GM23338 (cell line): Measurements from ENCODE around the gene ANKRD22. TPM values are rescaled to one million over a fixed set of nuclear protein-coding genes. Genes with fewer than 3 reads are reported as not detected.

Experiments used
- ATAC-seq: fragments of 200-7000 bp; cut with Tn5 transposase; 3 replicates; pipeline ENCODE4 v1.9.1; 2020
- DNase-seq: peaks from one replicate; pipeline ENCODE4 v3.0.0-alpha.2; 2015; ENCODE audit warnings: low spot score
- H2AFZ ChIP-seq: fragments of 200-600 bp; sonication (generic); 2 replicates; pipeline ENCODE4 v1.8.0; 2016; ENCODE audit warnings: antibody characterized with exemption, mild to moderate bottlenecking, moderate library complexity
- H3F3A ChIP-seq: fragments of 200-600 bp; sonication (generic); replicated peaks from 2 replicates; pipeline ENCODE4 v1.8.0; 2017; ENCODE audit warnings: antibody characterized with exemption, mixed run types, low read depth
- H3K27ac ChIP-seq: fragments of 200-600 bp; sonication (generic); 2 replicates; pipeline ENCODE4 v1.6.1; 2016; ENCODE audit warnings: low read depth
- H3K27me3 ChIP-seq: fragments of 200-600 bp; sonication (generic); 2 replicates; pipeline ENCODE4 v1.8.0; 2016; ENCODE audit warnings: mild to moderate bottlenecking, mixed run types, moderate library complexity; ENCODE audit not compliant: insufficient read depth
- H3K36me3 ChIP-seq: fragments of 200-600 bp; sonication (generic); 2 replicates; pipeline ENCODE4 v1.8.0; 2016; ENCODE audit warnings: mild to moderate bottlenecking; ENCODE audit not compliant: insufficient read depth
- H3K4me1 ChIP-seq: fragments of 200-600 bp; sonication (generic); 2 replicates; pipeline ENCODE4 v1.8.0; 2016; ENCODE audit warnings: mild to moderate bottlenecking, moderate library complexity; ENCODE audit not compliant: insufficient read depth
- H3K4me2 ChIP-seq: fragments of 200-600 bp; sonication (generic); 2 replicates; pipeline ENCODE4 v1.7.1; 2017; ENCODE audit warnings: mixed run types
- H3K4me3 ChIP-seq: fragments of 200-600 bp; sonication (generic); 2 replicates; pipeline ENCODE4 v1.6.1; 2016; ENCODE audit warnings: mixed run types
- H3K79me2 ChIP-seq: fragments of 200-600 bp; sonication (generic); replicated peaks from 2 replicates; pipeline ENCODE4 v1.8.0; 2017; ENCODE audit warnings: mild to moderate bottlenecking; ENCODE audit not compliant: insufficient read depth
- H3K9me2 ChIP-seq: fragments of 200-600 bp; sonication (generic); 2 replicates; pipeline ENCODE4 v1.8.0; 2017; ENCODE audit not compliant: insufficient read depth
- H4K20me1 ChIP-seq: fragments of 200-600 bp; sonication (generic); replicated peaks from 2 replicates; pipeline ENCODE4 v1.8.0; 2017; ENCODE audit warnings: mild to moderate bottlenecking; ENCODE audit not compliant: insufficient read depth
- H3K27ac Mint-ChIP-seq: 2 replicates; pipeline ENCODE4 v1.8.0; 2020; ENCODE audit warnings: inconsistent platforms, mild to moderate bottlenecking, moderate library complexity, mixed read lengths
- H3K27me3 Mint-ChIP-seq: 3 replicates; pipeline ENCODE4 v1.8.0; 2022; ENCODE audit warnings: low read depth, mild to moderate bottlenecking, moderate library complexity, mixed read lengths, inconsistent platforms; ENCODE audit not compliant: insufficient read depth, poor library complexity
- H3K36me3 Mint-ChIP-seq: 3 replicates; pipeline ENCODE4 v1.8.0; 2021; ENCODE audit warnings: low read depth, mild to moderate bottlenecking, inconsistent platforms, moderate library complexity, mixed read lengths
- H3K4me1 Mint-ChIP-seq: 3 replicates; pipeline ENCODE4 v1.8.0; 2020; ENCODE audit warnings: mild to moderate bottlenecking, inconsistent platforms, mixed read lengths
- H3K4me3 Mint-ChIP-seq: 3 replicates; pipeline ENCODE4 v1.8.0; 2021; ENCODE audit warnings: moderate library complexity, mild to moderate bottlenecking, inconsistent platforms, mixed read lengths
- H3K9me3 Mint-ChIP-seq: 3 replicates; pipeline ENCODE4 v1.8.0; 2020; ENCODE audit warnings: moderate library complexity, mild to moderate bottlenecking, inconsistent platforms, mixed read lengths
- CREB1 ChIP-seq: fragments of 250-450 bp; sonication (Bioruptor Pico); IDR thresholded peaks from 2 replicates; pipeline ENCODE4 v1.5.0; 2020; ENCODE audit warnings: low read depth, mild to moderate bottlenecking, moderate library complexity
- EZH2 ChIP-seq: fragments of 200-600 bp; sonication (generic); IDR thresholded peaks from one replicate; pipeline ENCODE4 v1.8.0; 2017; ENCODE audit warnings: antibody characterized with exemption, mild to moderate bottlenecking, low read depth; ENCODE audit not compliant: unreplicated experiment
- EZH2phosphoT487 ChIP-seq: fragments of 200-600 bp; sonication (generic); IDR thresholded peaks from one replicate; pipeline ENCODE4 v1.8.1; 2018; ENCODE audit warnings: antibody characterized with exemption; ENCODE audit not compliant: unreplicated experiment
- JUNB ChIP-seq: IDR thresholded peaks from one replicate; pipeline ENCODE4 v1.6.1; 2016; ENCODE audit warnings: antibody characterized with exemption; ENCODE audit not compliant: unreplicated experiment
- NANOG ChIP-seq: IDR thresholded peaks from 2 replicates; pipeline ENCODE4 v1.6.1; 2016; ENCODE audit warnings: antibody characterized with exemption, borderline replicate concordance
- POLR2AphosphoS5 ChIP-seq: IDR thresholded peaks from 2 replicates; pipeline ENCODE4 v1.6.1; 2016; ENCODE audit warnings: antibody characterized with exemption, low read depth
- STAT1 ChIP-seq: IDR thresholded peaks from one replicate; pipeline ENCODE4 v1.6.1; 2016; ENCODE audit warnings: antibody characterized with exemption; ENCODE audit not compliant: unreplicated experiment
- ZNF114 ChIP-seq: fragments of 250-450 bp; sonication (Bioruptor Pico); IDR thresholded peaks from 2 replicates; pipeline ENCODE4 v1.5.0; 2020; ENCODE audit warnings: mild to moderate bottlenecking, moderate library complexity
- ZNF331 ChIP-seq: fragments of 250-450 bp; sonication (Bioruptor Pico); IDR thresholded peaks from 2 replicates; pipeline ENCODE4 v1.5.0; 2020; ENCODE audit warnings: low read depth, mild to moderate bottlenecking, moderate library complexity
- polyA plus RNA-seq: library from polyadenylated mRNA; unstranded; fragments of >200 nt; fragmentation: Nextera tagmentation; extraction: Ambion mirVana; gene quantifications from 2 replicates; pipeline ENCODE4 v1.2.1, GENCODE V29; 2016
- total RNA-seq: library from RNA; depleted of rRNA; stranded (reverse); fragments of >200 nt; shearing (Covaris generic); gene quantifications from 2 replicates; pipeline ENCODE4 v1.2.3, GENCODE V29; 2014
- TF ChIP-seq, protein P1 (sequence below): IDR thresholded peaks from one replicate; pipeline ENCODE4 v1.6.1; 2018; ENCODE audit warnings: antibody characterized with exemption; ENCODE audit not compliant: unreplicated experiment
- TF ChIP-seq, protein P2 (sequence below): fragments of 250-450 bp; sonication (Bioruptor Pico); IDR thresholded peaks from 2 replicates; pipeline ENCODE4 v1.5.0; 2020; ENCODE audit warnings: mild to moderate bottlenecking, moderate library complexity
- TF ChIP-seq, protein P3 (sequence below), 2 experiments: fragments of 200-600 bp in 1 of 2; sonication (generic) in 1 of 2; conservative IDR thresholded peaks; 2 replicates each; pipeline versions ENCODE4 v1.5.1 to v1.6.1; 2016 to 2017; ENCODE audit warnings: antibody characterized with exemption in 2 of 2, low read depth in 2 of 2, mild to moderate bottlenecking in 2 of 2, moderate library complexity in 1 of 2
- TF ChIP-seq, protein P4 (sequence below): IDR thresholded peaks from 2 replicates; pipeline ENCODE4 v1.6.1; 2016; ENCODE audit warnings: antibody characterized with exemption

Gene ANKRD22
- total and polyA plus RNA-seq, 2 experiments from 2014 or later, result not detected

DNA sequence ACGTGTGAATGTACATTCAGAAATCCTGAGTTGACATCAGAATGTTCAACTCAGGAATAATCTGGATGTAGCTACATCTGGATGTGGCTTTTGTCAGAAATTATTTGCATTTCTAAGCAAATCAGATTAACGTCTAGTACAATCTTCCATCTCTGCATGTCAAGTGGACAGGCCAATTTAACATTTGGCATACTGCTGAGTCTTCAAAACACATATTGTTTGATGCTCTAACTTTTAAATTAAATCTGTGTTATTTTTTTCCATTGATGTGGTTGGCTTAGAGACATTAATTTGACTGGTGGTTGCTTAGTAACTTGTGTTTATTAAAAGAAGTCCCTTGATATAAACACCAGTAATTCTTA, 31.8 kb upstream of the ANKRD22 start:
- Histone ChIP-seq H3K4me1 (peaks cover 31% of the 10 kb centered on the region), H3K27ac (no peak overlapping the region), H3K4me2 (no peak overlapping the region), H3F3A (peaks cover 5% of the 10 kb centered on the region), H2AFZ (no peak overlapping the region), H4K20me1 (no peaks in the 10 kb centered on the region), H3K9me2 (no peaks in the 10 kb centered on the region), H3K79me2 (no peaks in the 10 kb centered on the region), H3K4me3 (no peak overlapping the region), H3K36me3 (no peaks in the 10 kb centered on the region), H3K27me3 (peaks cover 12% of the 10 kb centered on the region)
- DNase-seq, result no peak
- H3K27me3 Mint-ChIP-seq, result peaks cover 8% of the 10 kb centered on the region
- H3K27ac Mint-ChIP-seq, result no peak overlapping the region
- peaks cover 48% of the 10 kb centered on the region for H3K4me1 Mint-ChIP-seq
- H3K36me3 Mint-ChIP-seq, result no peaks in the 10 kb centered on the region
- no peak for ATAC-seq
- no peak for TF ChIP-seq CREB1 (CRISPR knock-in tag)
- TF ChIP-seq, protein P1, sequence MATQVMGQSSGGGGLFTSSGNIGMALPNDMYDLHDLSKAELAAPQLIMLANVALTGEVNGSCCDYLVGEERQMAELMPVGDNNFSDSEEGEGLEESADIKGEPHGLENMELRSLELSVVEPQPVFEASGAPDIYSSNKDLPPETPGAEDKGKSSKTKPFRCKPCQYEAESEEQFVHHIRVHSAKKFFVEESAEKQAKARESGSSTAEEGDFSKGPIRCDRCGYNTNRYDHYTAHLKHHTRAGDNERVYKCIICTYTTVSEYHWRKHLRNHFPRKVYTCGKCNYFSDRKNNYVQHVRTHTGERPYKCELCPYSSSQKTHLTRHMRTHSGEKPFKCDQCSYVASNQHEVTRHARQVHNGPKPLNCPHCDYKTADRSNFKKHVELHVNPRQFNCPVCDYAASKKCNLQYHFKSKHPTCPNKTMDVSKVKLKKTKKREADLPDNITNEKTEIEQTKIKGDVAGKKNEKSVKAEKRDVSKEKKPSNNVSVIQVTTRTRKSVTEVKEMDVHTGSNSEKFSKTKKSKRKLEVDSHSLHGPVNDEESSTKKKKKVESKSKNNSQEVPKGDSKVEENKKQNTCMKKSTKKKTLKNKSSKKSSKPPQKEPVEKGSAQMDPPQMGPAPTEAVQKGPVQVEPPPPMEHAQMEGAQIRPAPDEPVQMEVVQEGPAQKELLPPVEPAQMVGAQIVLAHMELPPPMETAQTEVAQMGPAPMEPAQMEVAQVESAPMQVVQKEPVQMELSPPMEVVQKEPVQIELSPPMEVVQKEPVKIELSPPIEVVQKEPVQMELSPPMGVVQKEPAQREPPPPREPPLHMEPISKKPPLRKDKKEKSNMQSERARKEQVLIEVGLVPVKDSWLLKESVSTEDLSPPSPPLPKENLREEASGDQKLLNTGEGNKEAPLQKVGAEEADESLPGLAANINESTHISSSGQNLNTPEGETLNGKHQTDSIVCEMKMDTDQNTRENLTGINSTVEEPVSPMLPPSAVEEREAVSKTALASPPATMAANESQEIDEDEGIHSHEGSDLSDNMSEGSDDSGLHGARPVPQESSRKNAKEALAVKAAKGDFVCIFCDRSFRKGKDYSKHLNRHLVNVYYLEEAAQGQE, result no peak
- no peak for TF ChIP-seq EZH2
- no peak for TF ChIP-seq POLR2AphosphoS5
- TF ChIP-seq STAT1, result no peak
- TF ChIP-seq, protein P2, sequence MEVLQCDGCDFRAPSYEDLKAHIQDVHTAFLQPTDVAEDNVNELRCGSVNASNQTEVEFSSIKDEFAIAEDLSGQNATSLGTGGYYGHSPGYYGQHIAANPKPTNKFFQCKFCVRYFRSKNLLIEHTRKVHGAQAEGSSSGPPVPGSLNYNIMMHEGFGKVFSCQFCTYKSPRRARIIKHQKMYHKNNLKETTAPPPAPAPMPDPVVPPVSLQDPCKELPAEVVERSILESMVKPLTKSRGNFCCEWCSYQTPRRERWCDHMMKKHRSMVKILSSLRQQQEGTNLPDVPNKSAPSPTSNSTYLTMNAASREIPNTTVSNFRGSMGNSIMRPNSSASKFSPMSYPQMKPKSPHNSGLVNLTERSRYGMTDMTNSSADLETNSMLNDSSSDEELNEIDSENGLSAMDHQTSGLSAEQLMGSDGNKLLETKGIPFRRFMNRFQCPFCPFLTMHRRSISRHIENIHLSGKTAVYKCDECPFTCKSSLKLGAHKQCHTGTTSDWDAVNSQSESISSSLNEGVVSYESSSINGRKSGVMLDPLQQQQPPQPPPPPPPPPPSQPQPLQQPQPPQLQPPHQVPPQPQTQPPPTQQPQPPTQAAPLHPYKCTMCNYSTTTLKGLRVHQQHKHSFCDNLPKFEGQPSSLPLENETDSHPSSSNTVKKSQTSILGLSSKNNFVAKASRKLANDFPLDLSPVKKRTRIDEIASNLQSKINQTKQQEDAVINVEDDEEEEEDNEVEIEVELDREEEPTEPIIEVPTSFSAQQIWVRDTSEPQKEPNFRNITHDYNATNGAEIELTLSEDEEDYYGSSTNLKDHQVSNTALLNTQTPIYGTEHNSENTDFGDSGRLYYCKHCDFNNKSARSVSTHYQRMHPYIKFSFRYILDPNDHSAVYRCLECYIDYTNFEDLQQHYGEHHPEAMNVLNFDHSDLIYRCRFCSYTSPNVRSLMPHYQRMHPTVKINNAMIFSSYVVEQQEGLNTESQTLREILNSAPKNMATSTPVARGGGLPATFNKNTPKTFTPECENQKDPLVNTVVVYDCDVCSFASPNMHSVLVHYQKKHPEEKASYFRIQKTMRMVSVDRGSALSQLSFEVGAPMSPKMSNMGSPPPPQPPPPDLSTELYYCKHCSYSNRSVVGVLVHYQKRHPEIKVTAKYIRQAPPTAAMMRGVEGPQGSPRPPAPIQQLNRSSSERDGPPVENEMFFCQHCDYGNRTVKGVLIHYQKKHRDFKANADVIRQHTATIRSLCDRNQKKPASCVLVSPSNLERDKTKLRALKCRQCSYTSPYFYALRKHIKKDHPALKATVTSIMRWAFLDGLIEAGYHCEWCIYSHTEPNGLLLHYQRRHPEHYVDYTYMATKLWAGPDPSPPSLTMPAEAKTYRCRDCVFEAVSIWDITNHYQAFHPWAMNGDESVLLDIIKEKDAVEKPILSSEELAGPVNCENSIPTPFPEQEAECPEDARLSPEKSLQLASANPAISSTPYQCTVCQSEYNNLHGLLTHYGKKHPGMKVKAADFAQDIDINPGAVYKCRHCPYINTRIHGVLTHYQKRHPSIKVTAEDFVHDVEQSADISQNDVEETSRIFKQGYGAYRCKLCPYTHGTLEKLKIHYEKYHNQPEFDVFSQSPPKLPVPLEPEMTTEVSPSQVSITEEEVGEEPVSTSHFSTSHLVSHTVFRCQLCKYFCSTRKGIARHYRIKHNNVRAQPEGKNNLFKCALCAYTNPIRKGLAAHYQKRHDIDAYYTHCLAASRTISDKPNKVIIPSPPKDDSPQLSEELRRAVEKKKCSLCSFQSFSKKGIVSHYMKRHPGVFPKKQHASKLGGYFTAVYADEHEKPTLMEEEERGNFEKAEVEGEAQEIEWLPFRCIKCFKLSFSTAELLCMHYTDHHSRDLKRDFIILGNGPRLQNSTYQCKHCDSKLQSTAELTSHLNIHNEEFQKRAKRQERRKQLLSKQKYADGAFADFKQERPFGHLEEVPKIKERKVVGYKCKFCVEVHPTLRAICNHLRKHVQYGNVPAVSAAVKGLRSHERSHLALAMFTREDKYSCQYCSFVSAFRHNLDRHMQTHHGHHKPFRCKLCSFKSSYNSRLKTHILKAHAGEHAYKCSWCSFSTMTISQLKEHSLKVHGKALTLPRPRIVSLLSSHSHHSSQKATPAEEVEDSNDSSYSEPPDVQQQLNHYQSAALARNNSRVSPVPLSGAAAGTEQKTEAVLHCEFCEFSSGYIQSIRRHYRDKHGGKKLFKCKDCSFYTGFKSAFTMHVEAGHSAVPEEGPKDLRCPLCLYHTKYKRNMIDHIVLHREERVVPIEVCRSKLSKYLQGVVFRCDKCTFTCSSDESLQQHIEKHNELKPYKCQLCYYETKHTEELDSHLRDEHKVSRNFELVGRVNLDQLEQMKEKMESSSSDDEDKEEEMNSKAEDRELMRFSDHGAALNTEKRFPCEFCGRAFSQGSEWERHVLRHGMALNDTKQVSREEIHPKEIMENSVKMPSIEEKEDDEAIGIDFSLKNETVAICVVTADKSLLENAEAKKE (CRISPR knock-in tag), result no peak
- TF ChIP-seq, protein P3, sequence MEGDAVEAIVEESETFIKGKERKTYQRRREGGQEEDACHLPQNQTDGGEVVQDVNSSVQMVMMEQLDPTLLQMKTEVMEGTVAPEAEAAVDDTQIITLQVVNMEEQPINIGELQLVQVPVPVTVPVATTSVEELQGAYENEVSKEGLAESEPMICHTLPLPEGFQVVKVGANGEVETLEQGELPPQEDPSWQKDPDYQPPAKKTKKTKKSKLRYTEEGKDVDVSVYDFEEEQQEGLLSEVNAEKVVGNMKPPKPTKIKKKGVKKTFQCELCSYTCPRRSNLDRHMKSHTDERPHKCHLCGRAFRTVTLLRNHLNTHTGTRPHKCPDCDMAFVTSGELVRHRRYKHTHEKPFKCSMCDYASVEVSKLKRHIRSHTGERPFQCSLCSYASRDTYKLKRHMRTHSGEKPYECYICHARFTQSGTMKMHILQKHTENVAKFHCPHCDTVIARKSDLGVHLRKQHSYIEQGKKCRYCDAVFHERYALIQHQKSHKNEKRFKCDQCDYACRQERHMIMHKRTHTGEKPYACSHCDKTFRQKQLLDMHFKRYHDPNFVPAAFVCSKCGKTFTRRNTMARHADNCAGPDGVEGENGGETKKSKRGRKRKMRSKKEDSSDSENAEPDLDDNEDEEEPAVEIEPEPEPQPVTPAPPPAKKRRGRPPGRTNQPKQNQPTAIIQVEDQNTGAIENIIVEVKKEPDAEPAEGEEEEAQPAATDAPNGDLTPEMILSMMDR (conservative IDR thresholded peaks at IDR 0.05; ENCODE audit: low read depth in 2 of 2), result no peak
- no peak for TF ChIP-seq EZH2phosphoT487
- no peak for TF ChIP-seq ZNF331 (CRISPR knock-in tag)
- no peak for TF ChIP-seq ZNF114
- TF ChIP-seq JUNB, result no peak
- TF ChIP-seq, protein P4, sequence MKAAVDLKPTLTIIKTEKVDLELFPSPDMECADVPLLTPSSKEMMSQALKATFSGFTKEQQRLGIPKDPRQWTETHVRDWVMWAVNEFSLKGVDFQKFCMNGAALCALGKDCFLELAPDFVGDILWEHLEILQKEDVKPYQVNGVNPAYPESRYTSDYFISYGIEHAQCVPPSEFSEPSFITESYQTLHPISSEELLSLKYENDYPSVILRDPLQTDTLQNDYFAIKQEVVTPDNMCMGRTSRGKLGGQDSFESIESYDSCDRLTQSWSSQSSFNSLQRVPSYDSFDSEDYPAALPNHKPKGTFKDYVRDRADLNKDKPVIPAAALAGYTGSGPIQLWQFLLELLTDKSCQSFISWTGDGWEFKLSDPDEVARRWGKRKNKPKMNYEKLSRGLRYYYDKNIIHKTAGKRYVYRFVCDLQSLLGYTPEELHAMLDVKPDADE, result no peak
- no peak for TF ChIP-seq NANOG
- no peaks in the 10 kb centered on the region for H3K9me3 Mint-ChIP-seq
- no peak overlapping the region for H3K4me3 Mint-ChIP-seq
